Measurements from ENCODE around the gene ZNF511.

DNA sequence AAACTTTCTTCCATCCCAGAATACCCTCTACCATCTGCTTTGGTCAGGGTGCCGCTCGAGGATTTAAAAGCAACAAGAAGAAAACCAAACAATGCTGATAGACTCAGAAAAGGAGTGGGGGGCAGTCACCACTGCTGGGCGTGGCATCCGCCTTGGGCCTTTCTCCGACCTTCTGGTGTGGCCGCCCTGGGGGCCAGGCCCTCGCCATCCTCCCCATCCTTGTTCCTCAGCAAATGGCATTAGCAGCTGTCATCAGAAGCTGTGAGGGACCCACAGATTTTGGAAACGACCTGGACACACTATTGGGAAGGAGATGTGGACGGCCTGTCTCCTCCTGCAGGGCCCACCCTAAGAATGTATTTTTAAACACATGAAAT is 4.0 kb downstream of the ZNF511 start:
- TF ChIP-seq CTCF (IDR thresholded peaks at IDR 0.05) (no peak), EZH2 (IDR thresholded peaks at IDR 0.05; ENCODE audit: borderline replicate concordance, insufficient read depth, low read depth, low read length, poor library complexity, severe bottlenecking) (no peak)
